SK-N-SH treated with all-trans-retinoic acid at 6 μM for 48 hours (cell line): Measurements from ENCODE around the gene DOLPP1.

ENCODE experiments used
- ARNTL ChIP-seq: fragments of 450-650 bp; formaldehyde crosslinking; IDR thresholded peaks from 2 replicates; pipeline ENCODE4 v1.5.0; 2020; ENCODE audit warnings: low read depth, mild to moderate bottlenecking, moderate library complexity, borderline replicate concordance
- BACH2 ChIP-seq: fragments of 250-450 bp; sonication (Bioruptor Pico); IDR thresholded peaks from 2 replicates; pipeline ENCODE4 v1.9.0; 2021; ENCODE audit warnings: mild to moderate bottlenecking, borderline replicate concordance
- CSDC2 ChIP-seq: fragments of 250-450 bp; sonication (Bioruptor Pico); IDR thresholded peaks from 2 replicates; pipeline ENCODE4 v1.5.0; 2020; ENCODE audit warnings: mild to moderate bottlenecking, moderate library complexity
- CSRNP3 ChIP-seq: fragments of 250-450 bp; sonication (Bioruptor Pico); IDR thresholded peaks from 2 replicates; pipeline ENCODE4 v1.5.1; 2021; ENCODE audit warnings: mild to moderate bottlenecking, moderate library complexity
- ESRRG ChIP-seq: fragments of 250-450 bp; sonication (Bioruptor Pico); IDR thresholded peaks from 2 replicates; pipeline ENCODE4 v1.6.1; 2021; ENCODE audit warnings: mild to moderate bottlenecking
- GLIS3 ChIP-seq: fragments of 250-450 bp; sonication (Bioruptor Pico); IDR thresholded peaks from 2 replicates; pipeline ENCODE4 v1.5.0; 2020; ENCODE audit warnings: mild to moderate bottlenecking, moderate library complexity
- ISL1 ChIP-seq: fragments of 250-450 bp; sonication (Bioruptor Pico); IDR thresholded peaks from 2 replicates; pipeline ENCODE4 v2.1.2; 2022; ENCODE audit warnings: mild to moderate bottlenecking, moderate library complexity
- RARB ChIP-seq: fragments of 250-450 bp; sonication (Bioruptor Pico); IDR thresholded peaks from 2 replicates; pipeline ENCODE4 v1.8.0; 2021; ENCODE audit warnings: mild to moderate bottlenecking, moderate library complexity
- ZFP3 ChIP-seq: fragments of 250-450 bp; sonication (Bioruptor Pico); IDR thresholded peaks from 2 replicates; pipeline ENCODE4 v1.5.0; 2020; ENCODE audit warnings: mild to moderate bottlenecking, moderate library complexity
- ZFP30 ChIP-seq: fragments of 450-650 bp; formaldehyde crosslinking; IDR thresholded peaks from 2 replicates; pipeline ENCODE4 v1.5.0; 2022; ENCODE audit warnings: mild to moderate bottlenecking, moderate library complexity
- ZNF565 ChIP-seq: fragments of 450-650 bp; formaldehyde crosslinking; conservative IDR thresholded peaks from 2 replicates; pipeline ENCODE4 v1.5.0; 2020; ENCODE audit warnings: low read depth, mild to moderate bottlenecking, moderate library complexity
- TF ChIP-seq, protein P1 (sequence below): fragments of 250-450 bp; sonication (Bioruptor Pico); IDR thresholded peaks from 2 replicates; pipeline ENCODE4 v1.5.1; 2020; ENCODE audit warnings: low read depth, mild to moderate bottlenecking, moderate library complexity
- TF ChIP-seq, protein P2 (sequence below): fragments of 250-450 bp; sonication (Bioruptor Pico); IDR thresholded peaks from 2 replicates; pipeline ENCODE4 v1.8.0; 2020; ENCODE audit warnings: mild to moderate bottlenecking, moderate library complexity, borderline replicate concordance

DNA sequence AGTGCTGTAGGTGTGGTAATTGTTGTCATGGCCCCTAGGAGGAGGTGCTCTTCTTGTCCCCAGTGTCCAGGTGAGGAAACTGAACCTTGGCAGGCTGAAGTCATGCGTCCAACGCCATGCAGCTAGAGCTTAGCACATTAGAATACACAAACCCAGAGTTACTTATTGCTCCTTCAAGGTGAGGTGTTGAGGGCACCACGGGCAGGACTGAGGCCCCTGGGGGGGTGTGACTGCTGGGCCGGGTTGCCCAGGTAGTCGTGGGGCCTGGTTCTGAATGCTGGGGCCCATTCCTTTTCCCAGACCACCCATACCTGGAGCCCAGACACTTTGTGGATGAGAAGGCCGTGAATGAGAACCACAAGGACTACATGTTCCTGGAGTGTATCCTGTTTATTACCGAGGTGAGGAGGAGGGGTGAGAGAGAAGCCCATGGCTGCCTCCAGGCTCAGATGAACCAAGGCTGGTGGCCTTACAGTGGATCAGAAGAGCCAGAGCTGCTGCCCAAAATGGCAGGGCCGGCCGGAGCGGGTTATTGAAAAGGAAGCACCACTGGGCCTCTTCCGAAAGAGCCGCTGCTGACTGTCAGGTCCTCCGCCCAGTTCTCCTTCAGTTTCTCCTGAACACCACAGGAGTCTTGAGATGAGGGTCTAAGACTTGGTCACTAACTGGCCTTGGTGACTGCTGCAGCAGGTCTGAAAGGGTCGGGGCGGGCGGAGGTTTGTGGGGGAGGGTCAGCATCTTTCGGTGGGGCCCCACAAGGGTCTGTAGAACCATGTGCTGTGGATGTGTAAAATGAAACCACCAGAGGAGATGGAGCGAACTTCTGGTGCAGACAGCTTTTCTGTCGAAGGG is 56.6 kb downstream of the DOLPP1 start:
- TF ChIP-seq ZNF565 (CRISPR knock-in tag) (no peak), ZFP30 (CRISPR knock-in tag) (no peak), ESRRG (CRISPR knock-in tag) (no peak), RARB (no peak), ARNTL (CRISPR knock-in tag) (no peak), BACH2 (CRISPR knock-in tag) (no peak), GLIS3 (CRISPR knock-in tag) (no peak), CSDC2 (CRISPR knock-in tag) (no peak), ZFP3 (no peak), CSRNP3 (CRISPR knock-in tag) (no peak), ISL1 (CRISPR knock-in tag) (no peak)
- TF ChIP-seq, protein P1, sequence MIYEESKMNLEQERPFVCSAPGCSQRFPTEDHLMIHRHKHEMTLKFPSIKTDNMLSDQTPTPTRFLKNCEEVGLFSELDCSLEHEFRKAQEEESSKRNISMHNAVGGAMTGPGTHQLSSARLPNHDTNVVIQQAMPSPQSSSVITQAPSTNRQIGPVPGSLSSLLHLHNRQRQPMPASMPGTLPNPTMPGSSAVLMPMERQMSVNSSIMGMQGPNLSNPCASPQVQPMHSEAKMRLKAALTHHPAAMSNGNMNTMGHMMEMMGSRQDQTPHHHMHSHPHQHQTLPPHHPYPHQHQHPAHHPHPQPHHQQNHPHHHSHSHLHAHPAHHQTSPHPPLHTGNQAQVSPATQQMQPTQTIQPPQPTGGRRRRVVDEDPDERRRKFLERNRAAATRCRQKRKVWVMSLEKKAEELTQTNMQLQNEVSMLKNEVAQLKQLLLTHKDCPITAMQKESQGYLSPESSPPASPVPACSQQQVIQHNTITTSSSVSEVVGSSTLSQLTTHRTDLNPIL = no peak
- TF ChIP-seq, protein P2, sequence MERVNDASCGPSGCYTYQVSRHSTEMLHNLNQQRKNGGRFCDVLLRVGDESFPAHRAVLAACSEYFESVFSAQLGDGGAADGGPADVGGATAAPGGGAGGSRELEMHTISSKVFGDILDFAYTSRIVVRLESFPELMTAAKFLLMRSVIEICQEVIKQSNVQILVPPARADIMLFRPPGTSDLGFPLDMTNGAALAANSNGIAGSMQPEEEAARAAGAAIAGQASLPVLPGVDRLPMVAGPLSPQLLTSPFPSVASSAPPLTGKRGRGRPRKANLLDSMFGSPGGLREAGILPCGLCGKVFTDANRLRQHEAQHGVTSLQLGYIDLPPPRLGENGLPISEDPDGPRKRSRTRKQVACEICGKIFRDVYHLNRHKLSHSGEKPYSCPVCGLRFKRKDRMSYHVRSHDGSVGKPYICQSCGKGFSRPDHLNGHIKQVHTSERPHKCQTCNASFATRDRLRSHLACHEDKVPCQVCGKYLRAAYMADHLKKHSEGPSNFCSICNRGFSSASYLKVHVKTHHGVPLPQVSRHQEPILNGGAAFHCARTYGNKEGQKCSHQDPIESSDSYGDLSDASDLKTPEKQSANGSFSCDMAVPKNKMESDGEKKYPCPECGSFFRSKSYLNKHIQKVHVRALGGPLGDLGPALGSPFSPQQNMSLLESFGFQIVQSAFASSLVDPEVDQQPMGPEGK (CRISPR knock-in tag) = no peak
